Inflammatory macrophage (primary cell): ENCODE results near the gene AKR1B1.
"Not testable (repeated sequence)": the region's sequence is repeated elsewhere in the genome, so short reads cannot be mapped to it uniquely, and the experiment has no call there.

Experiments
- DNase-seq, 2 donors: peaks; one replicate each; pipeline ENCODE4 v3.0.0-alpha.2; 2020 to 2022
- total RNA-seq, 18 experiments: gene quantifications; one replicate each; lab custom pipeline; 2026; ENCODE audit warnings: mixed read lengths in 6 of 18, inconsistent platforms in 2 of 18; lab: John Stamatoyannopoulos, UW

Gene AKR1B1
- 41.1 to 121 (median 57.1) reads per million in 18 experiments for total RNA-seq

DNA sequence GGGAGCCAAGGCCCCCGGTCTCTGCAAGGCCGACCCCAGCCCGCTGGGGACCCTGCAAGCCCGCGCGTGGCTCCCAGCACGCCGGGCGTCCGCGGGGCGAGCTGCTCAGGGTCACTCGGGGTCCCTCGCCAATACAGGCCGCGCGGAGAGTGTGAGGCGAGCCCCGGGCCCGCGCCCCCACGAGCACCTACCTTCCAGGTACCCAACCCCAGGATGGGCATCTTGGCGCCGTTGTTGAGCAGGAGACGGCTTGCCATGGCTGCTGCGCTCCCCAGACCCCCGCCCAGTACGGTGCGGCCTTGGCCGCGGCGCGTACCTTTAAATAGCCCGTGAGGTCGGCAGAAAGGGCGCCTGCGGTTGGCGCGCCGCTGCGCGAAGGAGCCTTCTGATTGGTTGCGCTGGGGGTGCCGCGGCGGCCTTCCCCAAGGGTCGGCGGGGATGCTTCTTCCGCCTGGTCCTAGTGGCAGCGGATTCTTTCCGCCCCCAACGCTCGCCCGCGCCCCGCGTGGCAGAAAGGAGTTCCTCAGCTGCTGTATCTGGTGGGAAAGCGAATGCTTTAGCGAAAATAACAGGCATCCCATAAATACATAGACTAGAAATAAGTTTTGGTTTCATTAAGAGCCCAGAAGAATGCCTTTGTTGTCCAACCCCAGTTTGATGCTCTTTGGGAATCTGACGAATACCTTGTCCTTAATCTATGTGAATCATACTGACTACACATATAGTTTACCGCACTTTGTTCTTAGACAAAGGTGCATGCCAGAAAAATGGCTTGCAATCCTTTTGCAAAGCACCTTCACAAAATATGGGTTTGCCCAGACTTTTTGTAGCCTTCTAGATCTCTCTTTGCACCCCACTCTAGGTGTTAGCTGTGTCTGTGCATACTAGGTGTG lies at the start of gene AKR1B1:
AKR1B1 (minus strand) TSS at position 295 of the 893 bp plus-strand sequence; CDS start at position 257, 38 bp downstream.
- peak; percentile 89 to 92 for DNase-seq

DNA sequence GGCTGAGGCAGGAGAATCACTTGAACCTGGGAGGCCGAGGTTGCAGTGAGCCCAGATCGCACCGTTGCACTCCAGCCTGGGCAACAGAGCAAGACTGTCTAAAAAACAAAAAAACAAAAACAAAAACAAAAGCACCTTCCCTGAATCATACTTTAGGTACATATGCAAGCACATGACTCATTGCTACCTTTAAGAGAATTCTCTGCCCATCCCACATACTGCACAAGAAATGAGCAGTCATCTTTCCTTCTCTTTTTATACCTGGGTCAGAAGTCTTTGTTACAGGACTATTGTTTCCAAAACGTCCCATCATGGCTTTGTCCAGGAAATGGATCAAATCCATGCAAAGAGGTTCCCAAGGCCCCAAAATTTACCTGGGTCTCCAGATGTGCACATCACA lies 47.0 kb upstream of the AKR1B1 start:
- DNase-seq, result no peak

DNA sequence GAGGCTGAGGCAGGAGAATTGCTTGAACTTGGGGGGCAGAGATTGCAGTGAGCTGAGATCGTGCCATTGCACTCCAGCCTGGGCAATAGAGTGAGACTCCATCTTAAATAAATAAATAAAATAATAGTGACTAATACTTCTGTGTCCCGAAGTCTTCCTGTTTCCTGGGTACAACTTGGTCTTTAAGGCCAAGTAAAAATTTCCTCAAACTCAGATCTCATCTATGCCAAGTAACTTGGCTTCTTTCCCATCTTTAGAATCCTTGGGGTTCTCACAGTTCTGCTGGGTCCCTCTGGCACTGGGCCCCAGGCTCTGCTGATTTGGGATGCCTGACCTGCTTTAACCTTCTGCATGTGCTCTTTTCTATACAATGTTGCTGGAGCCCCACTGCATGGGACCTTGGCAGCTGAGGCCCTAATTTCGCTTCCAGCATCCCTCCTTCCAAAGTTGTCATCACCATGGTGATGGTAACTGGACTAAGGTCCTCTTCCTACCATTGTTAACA lies 45.8 kb upstream of the AKR1B1 start:
- no peak for DNase-seq

DNA sequence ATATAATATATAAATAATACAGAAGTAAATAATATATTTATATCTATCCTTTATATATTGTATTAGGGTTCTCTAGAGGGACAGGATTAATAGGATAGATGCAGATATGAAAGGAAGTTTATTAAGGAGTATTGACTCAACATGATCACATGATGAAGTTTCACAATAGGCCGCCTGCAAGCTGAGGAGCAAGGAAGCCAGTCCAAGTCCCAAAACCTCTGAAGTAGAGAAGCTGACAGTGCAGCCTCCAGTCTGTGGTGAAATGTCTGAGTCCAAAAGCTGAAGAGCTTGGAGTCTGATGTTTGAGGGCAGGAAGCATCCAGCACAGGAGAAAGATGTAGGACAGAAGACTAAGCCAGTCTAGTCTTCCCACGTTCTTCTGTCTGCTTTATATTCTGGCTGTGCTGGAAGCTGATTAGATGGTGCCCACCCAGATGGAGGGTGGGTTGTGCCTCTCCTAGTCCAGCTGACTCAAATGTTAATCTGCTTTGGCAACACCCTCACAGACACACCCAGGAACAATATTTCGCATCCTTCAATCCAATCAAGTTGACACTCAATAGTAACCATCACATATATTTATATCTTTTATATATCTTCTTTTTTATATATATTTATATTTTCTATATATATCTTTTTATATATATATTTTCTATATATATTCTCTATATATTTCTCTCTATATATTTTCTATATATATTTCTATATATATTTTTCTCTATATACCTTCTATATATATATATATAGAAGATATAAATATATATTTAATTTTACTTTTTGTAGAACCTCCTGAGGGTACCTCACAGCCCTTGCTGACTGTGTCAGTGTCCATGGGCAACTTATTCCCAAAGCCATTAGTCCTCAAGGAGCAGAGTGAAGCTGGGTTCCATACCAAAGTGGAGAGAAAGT lies 43.8 kb upstream of the AKR1B1 start:
- peak; percentile 85 to 86 for DNase-seq

DNA sequence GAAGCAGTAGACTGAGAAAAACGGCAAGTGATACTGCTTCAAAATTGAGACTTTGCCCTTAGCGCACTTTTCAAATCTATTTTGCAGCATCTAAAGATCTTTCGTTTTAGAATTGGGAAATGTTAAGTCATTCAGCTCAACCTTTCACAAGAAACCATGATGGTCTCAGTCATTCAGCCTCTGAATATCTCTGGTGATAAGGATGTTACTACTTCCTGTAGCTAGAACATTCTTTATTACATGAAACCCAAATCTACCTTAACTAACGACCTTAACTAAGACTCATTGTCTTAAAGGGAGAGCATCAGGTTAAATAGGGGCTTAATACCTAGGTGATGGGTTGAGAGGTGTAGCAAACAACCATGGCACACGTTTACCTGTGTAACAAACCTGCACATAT lies 42.1 kb upstream of the AKR1B1 start:
- no peak for DNase-seq

DNA sequence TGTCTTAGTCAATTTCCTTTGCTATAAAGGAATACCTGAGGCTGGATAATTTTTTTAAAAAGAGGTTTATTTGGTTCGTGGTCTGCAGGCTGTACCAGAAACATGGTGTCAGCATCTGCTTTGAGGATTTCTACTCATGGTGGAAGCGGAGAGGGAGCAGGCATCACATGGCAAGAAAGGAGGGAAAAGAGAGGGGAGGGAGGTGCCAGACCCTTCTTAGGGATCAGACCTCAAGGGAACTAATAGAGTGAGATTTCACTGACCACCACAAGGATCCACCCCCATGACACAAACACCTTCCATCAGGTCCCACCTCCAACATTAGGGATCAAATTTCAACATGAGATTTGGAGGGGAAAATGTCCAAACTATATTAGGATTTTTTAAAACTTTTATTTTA lies 41.5 kb upstream of the AKR1B1 start:
- DNase-seq, result no peak

DNA sequence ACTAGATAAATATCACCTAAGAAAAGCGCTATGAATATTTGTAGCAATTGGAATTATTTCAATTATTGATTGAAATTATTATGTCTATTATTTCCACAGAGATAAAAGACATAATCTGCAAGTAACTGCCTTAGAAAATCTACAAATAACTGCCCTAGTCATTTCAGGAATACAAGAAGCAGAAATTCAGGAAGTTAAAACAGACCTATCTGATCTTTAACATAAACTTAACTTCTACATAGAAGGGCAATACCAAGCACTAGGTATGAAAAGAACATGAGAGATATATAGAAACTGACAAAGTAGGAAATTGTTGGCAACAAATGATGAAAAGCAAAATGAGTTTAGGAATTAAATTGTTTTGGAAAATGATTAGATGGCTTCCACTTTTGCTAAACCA lies 36.6 kb upstream of the AKR1B1 start:
- DNase-seq, result no peak

DNA sequence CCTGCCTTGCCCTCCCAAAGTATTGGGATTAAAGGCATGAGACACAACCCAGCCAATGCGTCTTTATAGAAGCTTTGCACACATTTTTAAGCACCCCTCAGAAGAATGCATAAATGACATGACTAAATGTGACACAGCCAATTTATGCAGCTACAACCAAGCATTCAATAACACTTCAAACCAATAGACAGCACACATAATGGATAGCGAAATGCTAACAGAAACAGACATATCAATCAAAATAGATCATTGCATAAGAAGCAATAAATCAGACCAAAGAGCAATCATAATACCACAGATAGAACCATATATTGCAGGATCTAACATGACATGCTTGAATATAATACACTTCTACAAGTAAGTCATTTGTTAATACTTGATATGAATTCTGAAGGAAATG lies 34.2 kb upstream of the AKR1B1 start:
- DNase-seq, result no peak

DNA sequence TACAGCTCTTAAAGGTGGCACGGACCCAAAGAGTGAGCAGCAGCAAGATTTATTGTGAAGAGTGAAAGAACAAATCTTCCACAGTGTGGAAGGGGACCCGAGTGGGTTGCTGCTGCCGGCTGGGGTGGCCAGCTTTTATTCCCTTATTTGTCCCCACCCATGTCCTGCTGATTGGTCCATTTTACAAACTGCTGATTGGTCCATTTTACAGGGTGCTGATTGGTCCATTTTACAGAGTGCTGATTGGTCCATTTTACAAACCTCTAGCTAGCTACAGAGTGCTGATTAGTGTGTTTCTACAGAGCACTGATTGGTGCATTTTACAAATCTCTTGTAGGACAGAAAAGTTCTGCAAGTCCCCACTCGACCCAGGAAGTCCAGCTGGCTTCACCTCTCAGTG lies 28.8 kb upstream of the AKR1B1 start:
- not testable (repeated sequence) for DNase-seq

DNA sequence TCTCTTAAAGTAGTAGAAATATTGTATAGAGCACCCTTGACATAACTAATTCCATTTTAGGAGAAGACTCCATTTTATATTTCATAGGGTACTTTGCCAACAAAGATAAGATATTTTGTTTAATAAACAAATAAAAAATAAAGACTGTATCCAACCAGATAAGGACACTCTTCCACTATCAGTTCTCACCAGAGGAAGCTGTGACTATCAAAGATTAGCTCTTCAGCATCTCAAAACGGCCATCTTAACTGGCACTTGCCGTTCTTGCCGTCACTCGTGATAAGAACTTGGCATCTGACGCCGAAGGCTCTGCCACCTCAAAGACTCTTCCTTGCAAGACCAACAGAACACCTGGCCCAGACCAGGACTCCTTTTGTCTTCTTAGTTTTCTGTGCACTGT lies 26.3 kb upstream of the AKR1B1 start:
- DNase-seq, result no peak

DNA sequence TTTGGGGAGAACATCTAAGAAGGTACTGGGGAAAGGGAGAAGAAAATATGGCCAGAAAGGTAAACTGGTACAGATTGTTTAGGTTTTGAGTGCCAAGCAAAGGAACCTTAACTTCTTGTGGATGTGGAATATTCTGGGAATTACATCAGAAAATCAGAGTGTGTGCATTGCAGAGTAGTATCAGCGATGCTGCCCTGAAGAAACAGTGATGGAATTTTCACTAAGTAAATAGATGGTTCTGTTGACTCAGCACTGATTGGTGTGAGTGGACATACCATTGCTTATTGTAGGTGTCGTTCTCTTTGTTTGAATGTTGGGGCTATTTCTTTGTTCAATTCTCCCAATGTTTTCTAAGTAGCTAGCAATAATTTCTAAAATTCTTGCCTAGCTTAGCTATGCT lies 24.4 kb upstream of the AKR1B1 start:
- no peak for DNase-seq

DNA sequence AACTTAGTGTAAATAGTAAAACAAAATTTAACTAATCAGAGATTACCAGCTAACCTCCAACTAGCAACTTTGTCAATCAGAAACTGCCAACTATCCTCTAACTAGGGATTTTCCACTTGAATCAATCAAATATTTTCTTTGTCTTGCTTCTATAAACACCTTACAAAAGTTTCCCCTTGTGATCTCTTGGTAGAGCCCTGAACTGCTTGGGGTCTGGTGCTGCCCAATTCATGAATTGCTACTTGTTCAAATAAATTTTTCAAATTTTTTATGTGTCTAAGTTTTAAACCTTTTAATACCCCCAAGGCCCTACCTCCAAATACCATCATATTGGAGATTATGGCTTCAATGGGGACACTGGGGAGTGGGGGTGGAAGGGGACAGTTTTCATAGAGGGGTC lies 24.0 kb upstream of the AKR1B1 start:
- no peak for DNase-seq

DNA sequence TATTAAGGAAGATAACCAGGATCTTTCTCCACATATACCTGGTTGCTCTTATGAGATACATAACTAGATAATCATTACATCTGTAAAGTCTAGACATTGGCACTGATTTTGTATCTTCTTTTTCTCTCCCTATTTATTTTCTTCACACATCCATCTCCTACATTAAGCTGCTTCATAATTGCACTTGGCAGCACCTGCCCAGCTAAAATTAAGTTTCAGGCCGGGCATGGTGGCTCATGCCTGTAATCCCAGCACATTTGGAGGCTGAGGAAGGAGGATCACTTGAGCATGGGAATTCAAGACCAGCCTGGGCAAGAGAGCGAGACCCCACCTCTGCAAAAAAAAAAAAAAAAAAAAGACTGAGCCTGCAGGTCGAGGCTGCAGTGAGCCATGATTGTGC lies 22.3 kb upstream of the AKR1B1 start:
- DNase-seq, result no peak

DNA sequence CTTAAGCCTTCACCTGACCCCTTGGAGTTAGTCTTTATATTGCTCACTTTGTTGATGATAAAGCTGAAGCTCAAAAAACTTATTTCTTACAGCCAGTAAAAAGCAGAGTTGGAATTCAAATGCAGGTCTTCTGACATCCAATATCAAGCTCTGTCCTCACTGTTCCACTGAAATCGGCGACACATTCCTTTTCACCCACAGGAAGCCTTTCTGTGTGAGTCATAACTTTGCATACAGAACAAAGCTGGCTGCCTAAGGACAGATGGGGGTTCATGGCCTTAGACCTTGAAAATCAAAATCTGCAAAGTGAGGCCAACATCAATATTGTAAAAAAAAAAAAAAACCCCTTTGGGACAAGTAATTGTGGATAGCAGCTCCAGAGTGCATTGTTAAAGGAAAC lies 21.8 kb upstream of the AKR1B1 start:
- DNase-seq, result no peak

DNA sequence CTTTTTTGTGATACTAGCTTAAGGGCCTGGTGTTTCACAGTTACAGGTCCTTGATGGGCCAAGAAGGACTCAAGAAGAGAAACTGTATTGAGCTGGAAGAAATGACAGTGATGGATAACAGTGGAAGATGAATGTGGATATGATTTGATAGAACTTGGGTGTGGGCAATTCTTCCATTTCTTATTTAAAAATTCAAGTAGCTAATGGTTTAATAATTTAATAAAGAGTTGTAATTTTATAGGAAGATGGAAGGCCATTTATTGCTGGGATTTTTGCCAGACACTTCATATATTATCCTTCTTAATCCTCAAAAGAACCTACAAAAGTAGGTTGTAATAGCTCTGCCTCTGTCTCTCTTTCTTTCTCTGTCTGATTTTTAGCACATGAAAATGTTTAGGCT lies 21.3 kb upstream of the AKR1B1 start:
- no peak for DNase-seq

DNA sequence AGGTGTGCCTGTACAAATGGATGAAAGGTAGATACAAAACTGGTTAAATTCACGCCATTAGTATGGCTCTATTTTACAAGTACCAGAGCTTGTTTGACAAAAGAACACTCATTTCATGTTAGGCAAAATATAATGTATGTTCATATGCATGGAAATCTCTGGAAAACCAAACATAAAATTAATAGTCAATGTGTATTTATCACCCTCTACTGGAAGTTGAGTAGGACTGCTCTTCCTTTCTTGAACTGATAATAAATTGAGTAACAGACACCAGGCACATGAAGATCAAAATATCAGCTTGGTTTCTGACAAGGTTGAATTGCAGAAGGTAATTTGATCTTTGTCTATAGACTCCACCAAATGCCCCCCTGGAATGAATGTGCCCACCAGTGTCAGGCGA lies 19.8 kb upstream of the AKR1B1 start:
- DNase-seq, result no peak

DNA sequence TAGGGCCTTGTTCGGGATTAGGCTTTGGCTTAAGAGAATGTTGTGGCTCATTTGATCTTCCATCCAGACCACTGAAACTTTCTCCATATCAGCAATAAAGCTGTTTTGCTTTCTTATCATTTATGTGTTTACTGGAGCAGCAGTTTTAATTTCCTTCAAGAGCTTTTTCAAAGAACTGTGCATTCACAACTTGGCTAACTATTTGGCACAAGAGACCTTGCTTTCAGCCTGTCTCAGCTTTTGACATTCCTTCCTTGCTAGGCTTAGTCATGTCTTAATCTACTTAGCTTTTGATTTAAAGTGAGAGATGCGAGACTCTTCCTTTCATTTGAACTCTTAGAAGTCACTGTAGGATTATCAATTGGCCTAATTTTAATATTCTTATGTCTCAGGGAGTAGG lies 19.1 kb upstream of the AKR1B1 start:
- DNase-seq, result no peak

DNA sequence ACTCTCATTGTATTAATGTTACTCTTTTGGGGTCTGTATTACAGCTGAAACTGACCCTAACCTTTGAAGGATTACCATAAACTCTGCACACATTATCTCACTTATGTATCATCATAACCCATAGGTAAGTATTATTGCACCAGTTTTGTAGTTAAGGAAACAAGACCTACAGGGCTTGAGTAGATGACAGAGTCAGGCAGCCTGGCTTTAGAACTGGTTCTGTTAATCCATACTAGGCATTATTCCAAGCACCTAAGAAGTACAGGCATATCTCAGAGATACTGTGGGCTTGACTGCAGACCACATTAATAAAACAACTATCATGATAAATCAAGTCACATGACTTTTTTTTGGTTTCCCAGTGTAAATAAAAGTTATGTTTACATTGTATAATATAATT lies 17.1 kb upstream of the AKR1B1 start:
- DNase-seq, result no peak

DNA sequence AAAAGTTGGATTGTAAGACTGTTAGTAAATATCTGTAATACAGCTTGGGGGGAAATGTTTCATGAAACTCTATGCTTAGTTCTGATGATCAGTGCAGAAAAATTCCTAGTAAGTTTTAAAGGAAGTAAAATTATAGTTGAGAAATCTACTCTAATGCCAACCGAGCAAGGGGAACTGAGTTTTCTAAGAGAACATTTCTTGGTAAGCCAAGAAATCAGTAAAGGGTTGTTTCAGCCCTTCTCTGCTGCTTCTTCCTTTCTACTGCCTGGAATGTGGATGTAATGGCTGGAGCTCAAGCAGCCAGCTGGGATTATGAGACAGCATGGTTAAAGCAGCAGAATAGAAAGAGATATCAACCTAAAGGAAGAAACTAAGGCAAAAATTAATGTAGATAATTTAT lies 15.9 kb upstream of the AKR1B1 start:
- DNase-seq, result peak; percentile 48 to 84

DNA sequence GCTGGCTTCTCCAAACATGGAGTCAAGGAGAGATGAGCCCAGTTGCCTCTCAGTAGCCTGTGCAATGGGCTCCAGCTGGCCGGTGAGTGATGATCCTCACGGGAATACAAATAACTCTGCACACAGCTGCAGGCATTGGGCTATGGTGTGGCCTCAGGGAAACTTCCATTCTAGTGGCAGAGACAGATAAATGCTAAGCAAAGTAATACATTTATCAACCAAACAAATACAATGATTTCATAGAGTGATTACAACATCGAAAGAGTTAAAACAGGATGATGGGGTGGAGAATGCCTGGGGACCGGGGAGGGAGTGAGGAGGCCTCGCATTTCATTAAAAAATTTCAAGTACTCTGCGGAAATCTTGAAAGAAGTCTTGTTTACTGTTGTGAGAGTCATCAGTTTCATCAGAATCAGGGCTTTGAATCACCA lies 15.0 kb upstream of the AKR1B1 start:
- no peak for DNase-seq

DNA sequence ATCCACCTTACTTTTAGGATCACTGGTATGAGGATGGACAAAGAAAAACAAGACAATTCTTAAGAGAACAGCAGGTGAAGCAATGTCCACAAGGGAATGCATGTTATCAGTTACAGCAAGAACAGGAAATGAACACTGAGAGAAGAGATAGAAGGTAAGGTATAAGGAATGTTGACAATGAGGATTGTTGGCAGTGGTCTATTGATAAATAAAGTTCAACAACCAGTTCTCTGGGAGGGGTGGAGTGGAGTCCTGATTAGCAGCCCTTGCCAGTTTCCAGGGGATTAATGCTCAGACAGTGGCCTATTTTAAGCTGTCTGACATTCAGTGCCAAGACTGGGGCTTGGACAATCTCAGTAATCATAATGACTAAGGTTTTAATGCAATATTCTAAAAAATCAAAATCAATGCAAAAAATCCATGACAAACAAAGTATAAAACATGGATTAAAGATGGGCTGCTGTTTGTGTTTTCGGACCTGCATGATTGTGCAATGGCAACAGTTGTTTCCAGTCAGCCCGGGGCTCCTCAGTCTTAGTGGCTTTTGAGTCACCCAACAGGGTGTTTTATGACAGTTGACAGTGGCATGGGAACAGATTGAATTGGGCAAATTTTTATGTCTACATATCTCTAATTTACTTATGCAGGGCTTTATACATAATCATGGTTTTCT lies 13.8 kb upstream of the AKR1B1 start:
- DNase-seq, result no peak

DNA sequence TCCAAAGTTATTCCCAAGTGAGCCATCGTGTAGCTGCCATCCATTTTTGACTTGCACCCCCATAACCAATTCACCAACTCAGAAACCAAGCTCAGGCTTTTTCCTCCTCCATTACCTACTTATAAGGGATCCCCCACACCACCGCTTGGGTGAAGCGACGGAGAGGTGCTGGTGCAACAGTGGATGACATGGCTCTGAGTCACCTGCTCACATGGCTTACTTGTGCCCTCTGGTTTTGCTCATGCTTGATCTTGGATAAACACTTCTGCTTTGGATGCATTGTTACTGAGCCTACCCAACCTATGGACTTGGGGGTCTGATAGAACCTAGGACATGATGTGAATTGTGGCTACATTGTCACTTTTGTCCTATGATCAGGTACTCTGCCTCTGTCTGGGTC lies 12.0 kb upstream of the AKR1B1 start:
- DNase-seq, result peak; percentile 45 to 73

DNA sequence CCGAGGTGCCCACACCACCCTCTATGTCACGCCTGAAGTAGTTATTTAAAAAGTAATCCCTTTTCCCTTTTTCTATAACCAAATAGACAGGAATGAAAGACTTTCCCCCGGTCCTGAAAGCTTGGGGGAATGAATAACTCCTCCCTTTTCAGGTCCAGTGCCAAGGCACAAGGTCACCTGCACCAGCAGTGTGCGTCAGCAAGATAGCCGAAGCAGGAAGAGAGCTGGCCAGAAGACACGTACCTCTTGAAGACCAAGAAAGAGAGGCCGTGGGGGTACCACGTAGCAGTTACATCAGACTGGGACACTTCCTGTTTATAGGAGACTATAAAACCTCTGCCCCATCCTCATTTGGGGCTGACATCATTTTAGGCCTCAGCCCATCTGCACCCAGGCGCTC lies 10.7 kb upstream of the AKR1B1 start:
- no peak for DNase-seq
